Lower leg skin (tissue), 4 donors: Measurements from ENCODE around the gene PITPNB. TPM values are rescaled to one million over a fixed set of nuclear protein-coding genes. Genes with fewer than 3 reads are reported as not detected.

Source experiments
- DNase-seq, 2 donors: peaks; one replicate each; pipeline ENCODE4 v3.0.0-alpha.2; 2019; ENCODE audit warnings: low spot score in 2 of 2
- H3K4me3 ChIP-seq: fragments of 200-600 bp; sonication (generic); 2 replicates; pipeline ENCODE4 v1.5.1; 2017; ENCODE audit warnings: mild to moderate bottlenecking, low read depth; ENCODE audit not compliant: poor library complexity, severe bottlenecking
- POLR2A ChIP-seq, 2 donors: fragments of 450-650 bp; IDR thresholded peaks; one replicate each; pipeline ENCODE4 v1.6.1; 2016 to 2017; ENCODE audit warnings: antibody characterized with exemption in 2 of 2, mild to moderate bottlenecking in 1 of 2, moderate library complexity in 1 of 2
- WGBS, 2 donors: methylation state at CpG; one replicate each; pipeline ENCODE4 v1.1.5; 2018; 5-methylcytosine and 5-hydroxymethylcytosine counted together
- intact Hi-C: fragments of 100-400 bp; cut with DNase I; formaldehyde crosslinking; loops from one replicate; pipeline ENCODE4 v1.15.0; 2023; ENCODE audit warnings: low total_unique reads
- total RNA-seq, 4 donors: library from RNA; depleted of rRNA; stranded (reverse); fragments of >200 nt; gene quantifications; one replicate each; pipeline ENCODE4 v1.1.0, GENCODE V29; 2016
- TF ChIP-seq, protein P1 (sequence below), 3 donors: fragments of 450-650 bp; IDR thresholded peaks; one replicate each; pipeline ENCODE4 v1.5.1; 2016; ENCODE audit warnings: antibody characterized with exemption in 3 of 3, mild to moderate bottlenecking in 3 of 3, moderate library complexity in 2 of 3

PITPNB gene
- total RNA-seq, 4 donors from 2014 or later, result 22.1 to 36.5 (median 29.7) TPM

DNA sequence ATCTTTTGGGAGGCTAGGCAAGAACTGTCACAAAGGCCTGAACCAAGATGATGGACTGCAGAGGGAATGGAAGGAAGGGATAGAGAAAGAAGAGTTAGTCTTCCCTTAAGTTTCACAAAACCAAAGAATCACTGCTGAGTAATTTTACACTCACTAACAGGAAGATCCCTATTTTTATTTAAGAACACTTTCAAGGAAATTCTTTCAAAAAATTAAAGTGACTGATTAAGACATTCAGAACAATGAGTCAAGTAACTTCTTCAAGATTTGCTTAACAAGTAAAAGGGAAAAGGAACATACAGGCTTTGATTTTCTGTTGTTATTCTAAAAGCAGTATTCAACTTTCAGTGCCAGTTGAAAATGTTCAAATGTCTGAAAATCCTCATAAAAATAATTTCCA is 3.1 kb downstream of the PITPNB start:
- DNase-seq, result no peak
- H3K4me3 ChIP-seq, result no peak overlapping the region
- intact Hi-C loops, result no loop called here
- TF ChIP-seq POLR2A (IDR thresholded peaks at IDR 0.05), result no peak
- TF ChIP-seq, protein P1, sequence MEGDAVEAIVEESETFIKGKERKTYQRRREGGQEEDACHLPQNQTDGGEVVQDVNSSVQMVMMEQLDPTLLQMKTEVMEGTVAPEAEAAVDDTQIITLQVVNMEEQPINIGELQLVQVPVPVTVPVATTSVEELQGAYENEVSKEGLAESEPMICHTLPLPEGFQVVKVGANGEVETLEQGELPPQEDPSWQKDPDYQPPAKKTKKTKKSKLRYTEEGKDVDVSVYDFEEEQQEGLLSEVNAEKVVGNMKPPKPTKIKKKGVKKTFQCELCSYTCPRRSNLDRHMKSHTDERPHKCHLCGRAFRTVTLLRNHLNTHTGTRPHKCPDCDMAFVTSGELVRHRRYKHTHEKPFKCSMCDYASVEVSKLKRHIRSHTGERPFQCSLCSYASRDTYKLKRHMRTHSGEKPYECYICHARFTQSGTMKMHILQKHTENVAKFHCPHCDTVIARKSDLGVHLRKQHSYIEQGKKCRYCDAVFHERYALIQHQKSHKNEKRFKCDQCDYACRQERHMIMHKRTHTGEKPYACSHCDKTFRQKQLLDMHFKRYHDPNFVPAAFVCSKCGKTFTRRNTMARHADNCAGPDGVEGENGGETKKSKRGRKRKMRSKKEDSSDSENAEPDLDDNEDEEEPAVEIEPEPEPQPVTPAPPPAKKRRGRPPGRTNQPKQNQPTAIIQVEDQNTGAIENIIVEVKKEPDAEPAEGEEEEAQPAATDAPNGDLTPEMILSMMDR (IDR thresholded peaks at IDR 0.05), result no peak

DNA sequence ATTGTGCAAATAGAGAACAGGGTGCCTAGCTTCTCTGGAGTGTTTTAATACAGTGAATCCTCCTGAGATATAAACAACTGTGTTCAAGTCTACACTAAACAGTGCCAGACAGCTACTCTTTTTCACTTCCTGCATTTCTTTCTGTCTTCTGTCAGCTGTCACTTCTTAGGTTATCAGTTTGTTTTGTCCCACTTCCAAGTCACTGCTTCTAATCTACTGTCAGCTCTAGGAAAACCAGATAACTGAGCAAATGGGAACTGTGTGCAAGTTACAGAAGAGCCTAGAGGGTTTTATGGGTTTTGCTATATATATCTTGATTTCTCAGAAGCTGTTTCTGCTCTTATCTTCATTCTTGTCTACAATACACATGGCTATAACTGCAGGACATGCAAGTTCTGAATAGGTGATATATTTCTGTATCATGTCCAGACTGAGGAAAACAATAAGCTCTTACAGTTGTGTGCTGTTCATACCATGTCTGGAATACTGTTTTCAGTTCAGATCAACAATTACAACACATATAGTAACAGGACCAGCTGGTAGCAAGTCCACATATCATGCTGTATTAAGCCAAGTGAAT is 5.8 kb downstream of the PITPNB start:
- no peak for DNase-seq
- intact Hi-C loops, result no loop called here
- no peak for TF ChIP-seq POLR2A (IDR thresholded peaks at IDR 0.05)
- TF ChIP-seq, protein P1 (IDR thresholded peaks at IDR 0.05), result no peak
- H3K4me3 ChIP-seq, result no peak overlapping the region

DNA sequence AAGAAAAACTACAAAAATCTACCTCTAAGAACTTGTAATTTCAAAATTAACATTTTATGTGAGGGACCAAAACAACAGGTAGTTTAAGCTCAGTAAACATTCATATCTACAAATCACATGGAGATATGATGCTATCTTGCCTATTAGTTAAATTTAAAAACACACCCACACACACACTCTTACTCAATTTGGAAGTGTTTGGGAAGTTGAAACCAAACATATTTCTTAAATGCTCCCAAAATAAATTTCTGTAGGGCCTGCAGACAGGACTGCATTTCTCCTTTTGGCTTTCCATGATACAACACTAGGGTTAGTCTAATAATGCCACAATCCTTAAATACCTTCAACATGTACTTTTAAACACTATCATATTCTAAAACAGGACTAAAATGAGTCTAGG is 7.0 kb downstream of the PITPNB start:
- intact Hi-C loops, result no loop called here
- TF ChIP-seq, protein P1 (IDR thresholded peaks at IDR 0.05), result no peak
- no peak for TF ChIP-seq POLR2A (IDR thresholded peaks at IDR 0.05)
- no peak overlapping the region for H3K4me3 ChIP-seq
- no peak for DNase-seq

DNA sequence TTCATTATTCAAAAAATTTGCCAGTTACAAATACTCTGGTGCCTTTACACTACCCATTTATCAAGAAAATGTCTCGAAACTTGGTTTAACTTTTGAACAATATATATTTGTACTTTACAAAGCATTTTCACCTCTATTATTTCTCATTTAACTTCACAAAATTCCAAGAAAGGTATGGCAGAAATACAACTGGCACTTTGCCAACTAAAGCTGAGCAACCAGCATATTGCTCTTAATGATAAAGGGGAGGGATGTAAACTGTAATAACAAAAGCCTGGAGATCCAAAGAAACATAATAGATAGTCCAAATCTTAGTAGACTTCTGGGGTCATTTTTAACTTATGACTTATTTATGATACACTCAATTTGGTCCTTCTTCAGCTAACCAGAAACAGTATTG is 7.7 kb downstream of the PITPNB start:
- intact Hi-C loops, result no loop called here
- 93 to 94% methylated on average over 1 of the region's 1 CpG for WGBS, 2 donors
- no peak for DNase-seq
- TF ChIP-seq, protein P1 (IDR thresholded peaks at IDR 0.05), result no peak
- TF ChIP-seq POLR2A (IDR thresholded peaks at IDR 0.05), result no peak
- no peak overlapping the region for H3K4me3 ChIP-seq

DNA sequence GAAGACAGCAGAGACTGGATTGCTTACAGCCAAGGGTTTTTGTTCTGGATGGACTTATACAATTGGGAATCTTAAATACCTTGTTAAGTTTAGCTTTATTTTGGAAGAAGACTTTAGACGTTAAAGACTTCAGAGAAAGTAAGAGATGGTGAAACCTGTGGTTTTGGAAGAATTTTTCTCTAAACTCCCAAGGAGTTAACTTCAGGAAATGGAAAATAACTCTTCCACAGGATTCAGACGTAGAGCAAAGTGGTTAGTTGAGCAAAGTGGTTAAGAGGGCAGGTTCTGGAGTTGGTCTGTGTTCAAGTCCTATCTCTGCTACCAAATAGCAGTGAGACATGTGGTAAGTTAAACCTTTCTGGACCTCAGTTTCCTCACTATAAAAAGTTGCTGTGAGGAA is 12.8 kb downstream of the PITPNB start:
- WGBS, 2 donors, result 63 to 74% methylated on average over 2 of the region's 2 CpGs

DNA sequence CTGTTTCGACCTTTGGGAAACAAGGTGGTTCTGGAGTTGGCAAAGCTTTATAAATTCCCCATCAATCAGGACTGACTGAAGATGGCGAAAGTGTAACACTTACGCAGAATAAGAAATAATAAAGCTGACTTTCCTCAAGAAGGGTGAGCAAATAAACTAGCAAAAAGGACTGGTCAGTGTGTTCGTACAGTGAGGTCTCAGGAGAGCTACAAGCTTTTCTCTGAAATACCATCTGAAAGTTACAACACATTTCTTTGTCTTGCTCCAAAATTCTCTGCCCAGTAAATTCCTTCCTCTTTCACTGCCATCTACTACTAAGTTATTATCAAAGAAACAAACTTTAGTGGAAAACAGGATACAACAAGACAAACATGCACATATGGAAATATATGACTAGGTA is 13.4 kb downstream of the PITPNB start:
- TF ChIP-seq, protein P1 (IDR thresholded peaks at IDR 0.05), result no peak
- TF ChIP-seq POLR2A (IDR thresholded peaks at IDR 0.05), result no peak
- no peak for DNase-seq
- H3K4me3 ChIP-seq, result no peak overlapping the region
- WGBS, 2 donors, result 72 to 78% methylated on average over 4 of the region's 4 CpGs
- intact Hi-C loops, result no loop called here

More for the DNA sequence above, 12.8 kb downstream of the PITPNB start:
- intact Hi-C loops, result no loop called here
- no peak for DNase-seq
- no peak overlapping the region for H3K4me3 ChIP-seq
- TF ChIP-seq POLR2A (IDR thresholded peaks at IDR 0.05), result no peak
